Prostate gland (tissue), 2 donors: ENCODE data around the gene NBEA. TPM values are rescaled to one million over a fixed set of nuclear protein-coding genes. Genes with fewer than 3 reads are reported as not detected.

Experiments used
- DNase-seq: peaks from one replicate; pipeline ENCODE4 v3.0.0-alpha.2; 2019; ENCODE audit warnings: low spot score
- H3K27ac ChIP-seq, 2 donors: fragments of 200-600 bp; sonication (generic); 2 replicates each; pipeline ENCODE4 v1.5.1; 2017 to 2019
- H3K27me3 ChIP-seq: fragments of 200-600 bp; sonication (generic); replicated peaks from 2 replicates; pipeline ENCODE4 v1.5.1; 2019; ENCODE audit not compliant: insufficient read depth
- H3K36me3 ChIP-seq, 2 donors: fragments of 200-600 bp; sonication (generic); 1 replicate in 1 of 2; 2 replicates in 1 of 2; pipeline versions ENCODE4 v1.5.1 to v1.8.1; 2017 to 2019
- H3K4me1 ChIP-seq: fragments of 200-600 bp; sonication (generic); replicated peaks from 2 replicates; pipeline ENCODE4 v1.5.1; 2019
- H3K4me3 ChIP-seq, 2 donors: fragments of 200-600 bp; sonication (generic); 2 replicates each; pipeline ENCODE4 v1.5.1; 2017 to 2019
- H3K9me3 ChIP-seq: fragments of 200-600 bp; sonication (generic); 2 replicates; pipeline ENCODE4 v1.5.1; 2017
- CTCF ChIP-seq, 4 experiments: fragments of 200-600 bp in 2 of 4; fragments of 450-650 bp in 2 of 4; sonication (generic) in 2 of 4; IDR thresholded peaks; 1 replicate in 3 of 4; 2 replicates in 1 of 4; pipeline ENCODE4 v1.5.1; 2016 to 2019; ENCODE audit warnings: antibody characterized with exemption in 4 of 4, mild to moderate bottlenecking in 2 of 4, moderate library complexity in 2 of 4
- POLR2A ChIP-seq: fragments of 450-650 bp; IDR thresholded peaks from one replicate; pipeline ENCODE4 v1.6.1; 2016; ENCODE audit warnings: antibody characterized with exemption, mild to moderate bottlenecking
- POLR2AphosphoS5 ChIP-seq: sonication (generic); formaldehyde crosslinking; IDR thresholded peaks from one replicate; pipeline ENCODE4 v1.6.1; 2017; ENCODE audit warnings: antibody characterized with exemption
- WGBS: methylation state at CpG from one replicate; pipeline ENCODE4 v1.1.5; 2018; 5-methylcytosine and 5-hydroxymethylcytosine counted together
- intact Hi-C: fragments of 100-400 bp; cut with DNase I; formaldehyde crosslinking; loops from one replicate; pipeline ENCODE4 v1.14.2; 2022
- total RNA-seq, 2 donors: library from RNA; depleted of rRNA; stranded (reverse); fragments of >200 nt; gene quantifications; one replicate each; pipeline ENCODE4 v1.1.0, GENCODE V29; 2016

The NBEA gene
- total RNA-seq, 2 donors from 2014 or later = 13.6 to 16.9 TPM

GRCh38 chr13:34941436-34941834 lies 635 bp upstream of the NBEA start:
- no peaks in the 10 kb centered on the region for H3K36me3 ChIP-seq
- TF ChIP-seq CTCF (IDR thresholded peaks at IDR 0.05) (no peak), POLR2AphosphoS5 (no peak), POLR2A (no peak)
- H3K9me3 ChIP-seq = no peaks in the 10 kb centered on the region
- no peaks in the 10 kb centered on the region for H3K27me3 ChIP-seq
- no peak for DNase-seq
- 10% methylated on average over 13 of the region's 13 CpGs for WGBS
- intact Hi-C loops = no loop called here
- peak overlapping the region; percentile 87 to 91 for H3K27ac ChIP-seq
- H3K4me1 ChIP-seq = peaks cover 6% of the 10 kb centered on the region
- H3K4me3 ChIP-seq = peak overlapping the region; percentile 86 to 95

- intact Hi-C loops = no loop called here
- peak overlapping the region; percentile 87 to 91 for H3K27ac ChIP-seq
- 2% methylated on average over 43 of the region's 62 CpGs for WGBS
- no peaks in the 10 kb centered on the region for H3K36me3 ChIP-seq
- no peaks in the 10 kb centered on the region for H3K9me3 ChIP-seq
- H3K4me1 ChIP-seq = peaks cover 6% of the 10 kb centered on the region
- no peak for TF ChIP-seq CTCF (IDR thresholded peaks at IDR 0.05)
- TF ChIP-seq POLR2A = no peak
- TF ChIP-seq POLR2AphosphoS5 = no peak
- H3K4me3 ChIP-seq = peak overlapping the region; percentile 86 to 95
- no peaks in the 10 kb centered on the region for H3K27me3 ChIP-seq
- DNase-seq = peak; percentile 44
These were observed 814 bp downstream of the NBEA start for GRCh38 chr13:34942732-34943435.

- intact Hi-C loops = no loop called here
- no peaks in the 10 kb centered on the region for H3K27me3 ChIP-seq
- peak overlapping the region; percentile 87 to 91 for H3K27ac ChIP-seq
- no peaks in the 10 kb centered on the region for H3K9me3 ChIP-seq
- peaks cover 6% of the 10 kb centered on the region for H3K4me1 ChIP-seq
- WGBS = 34% methylated on average over 10 of the region's 10 CpGs
- peak overlapping the region; percentile 86 to 95 for H3K4me3 ChIP-seq
- no peaks in the 10 kb centered on the region for H3K36me3 ChIP-seq
- DNase-seq = no peak
- no peak for TF ChIP-seq POLR2AphosphoS5
These were observed 1.6 kb downstream of the NBEA start for GRCh38 chr13:34943436-34944273.

- intact Hi-C loops = no loop called here
- WGBS = 70% methylated on average over 2 of the region's 2 CpGs
These were observed 2.2 kb downstream of the NBEA start for GRCh38 chr13:34944274-34944634.

More at GRCh38 chr13:34944274-34944634, 2.2 kb downstream of the NBEA start:
- Histone ChIP-seq H3K27ac (no peak overlapping the region), H3K4me3 (no peak overlapping the region), H3K4me1 (peaks cover 6% of the 10 kb centered on the region), H3K9me3 (no peaks in the 10 kb centered on the region), H3K36me3 (no peaks in the 10 kb centered on the region), H3K27me3 (no peaks in the 10 kb centered on the region)
- no peak for TF ChIP-seq POLR2A
- TF ChIP-seq POLR2AphosphoS5 = no peak
- no peak for TF ChIP-seq CTCF (IDR thresholded peaks at IDR 0.05)
- DNase-seq = no peak
